ENCODE results near the gene ZNF275.
"Not testable (repeated sequence)": the region's sequence is repeated elsewhere in the genome, so short reads cannot be mapped to it uniquely, and the experiment has no call there.

ZNF275 gene

DNA sequence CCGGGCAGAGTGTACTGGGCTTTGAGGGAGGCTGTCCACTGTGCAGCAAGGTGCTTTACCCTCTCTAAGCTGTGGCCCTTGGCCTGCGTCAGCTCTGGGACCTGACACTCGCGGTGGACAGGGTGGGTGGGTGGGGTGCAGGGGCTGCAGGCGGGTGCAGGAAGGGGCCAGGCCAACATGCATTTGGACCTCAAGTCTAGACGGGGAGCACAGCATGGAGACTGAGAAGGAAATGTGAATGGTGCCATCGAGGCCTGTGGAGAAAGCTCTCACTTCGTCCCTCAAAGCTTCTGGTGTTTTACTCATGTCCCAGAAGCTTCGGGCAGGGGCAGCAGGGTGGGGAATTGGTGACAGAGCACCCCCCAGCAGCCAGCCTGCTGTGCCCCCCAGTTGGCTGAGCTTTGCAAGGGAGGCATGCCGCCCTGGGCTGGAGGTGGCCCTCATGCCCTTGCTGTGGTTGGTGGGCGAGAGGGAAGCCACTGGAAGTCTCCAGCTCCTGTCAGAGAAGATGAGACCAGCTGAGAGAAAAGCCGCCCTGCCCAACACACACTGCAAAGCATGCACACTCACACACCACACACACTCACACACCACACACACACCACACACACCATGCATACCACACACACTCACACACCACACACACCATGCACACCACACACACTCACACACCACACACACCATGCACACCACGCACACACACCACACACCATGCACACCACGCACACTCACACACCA, 54.9 kb downstream of the ZNF275 start:
- no peak for DNase-seq

DNA sequence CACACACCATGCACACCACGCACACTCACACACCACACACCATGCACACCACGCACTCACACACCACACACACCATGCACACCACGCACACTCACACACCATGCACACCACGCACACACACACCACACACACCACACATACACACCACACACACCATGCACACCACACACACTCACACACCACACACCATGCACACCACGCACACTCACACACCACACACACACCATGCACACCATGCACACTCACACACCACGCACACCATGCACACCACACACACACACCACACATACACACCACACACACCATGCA, 55.5 kb downstream of the ZNF275 start:
- DNase-seq: not testable (repeated sequence)

- no peak for DNase-seq
Observed at GRCh38 chrX:153392642-153393321, 58.8 kb downstream of the ZNF275 start.

GRCh38 chrX:153394612-153395011, 60.7 kb downstream of the ZNF275 start:
- DNase-seq: no peak

- no peak for DNase-seq
Observed at GRCh38 chrX:153395613-153396319, 61.8 kb downstream of the ZNF275 start.

DNA sequence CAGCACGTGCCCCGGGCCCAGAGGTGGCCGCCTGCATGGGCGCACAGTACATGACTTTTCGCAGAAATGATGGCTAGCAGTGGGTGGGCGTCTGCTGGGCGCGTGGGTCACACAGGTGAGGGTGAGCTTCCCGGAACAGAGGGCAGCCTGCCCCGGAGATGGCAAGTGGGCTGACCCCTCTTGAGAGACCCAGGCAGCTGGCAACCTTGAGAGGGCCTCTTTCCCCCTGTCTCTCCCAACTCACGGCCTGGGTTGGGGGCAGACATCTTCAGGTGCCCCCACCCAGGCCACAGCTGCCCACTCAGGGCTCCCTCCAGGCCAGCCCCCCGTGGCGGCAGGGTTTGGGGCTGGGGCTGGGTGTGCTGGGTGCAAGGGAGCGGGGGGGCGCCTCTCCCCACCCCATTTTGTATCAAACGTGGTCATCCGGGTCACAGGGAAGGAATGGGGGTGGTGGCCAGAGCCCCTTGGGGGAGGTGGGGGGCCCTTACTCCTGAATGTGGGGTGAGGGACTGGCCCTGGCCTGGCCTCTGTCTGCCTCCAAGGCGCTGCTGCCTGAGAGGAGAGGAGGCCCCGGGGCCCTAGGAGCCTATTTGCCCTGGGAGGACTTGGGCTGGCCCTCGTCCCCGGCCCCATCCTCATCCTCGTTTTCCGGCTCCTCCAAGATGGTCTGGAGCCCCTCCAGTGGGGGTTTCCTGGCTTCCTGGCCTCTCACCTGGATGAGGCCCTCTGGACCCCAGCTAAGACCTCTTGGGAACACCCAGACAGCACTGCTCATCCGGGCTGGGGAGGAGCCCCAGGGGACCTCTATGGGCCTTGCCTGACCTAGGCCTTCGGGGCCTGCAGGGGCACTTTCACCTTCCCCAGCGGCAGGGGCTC, 62.6 kb downstream of the ZNF275 start:
- no peak for DNase-seq

GRCh38 chrX:153397256-153397960, 63.5 kb downstream of the ZNF275 start:
- DNase-seq: no peak

DNA sequence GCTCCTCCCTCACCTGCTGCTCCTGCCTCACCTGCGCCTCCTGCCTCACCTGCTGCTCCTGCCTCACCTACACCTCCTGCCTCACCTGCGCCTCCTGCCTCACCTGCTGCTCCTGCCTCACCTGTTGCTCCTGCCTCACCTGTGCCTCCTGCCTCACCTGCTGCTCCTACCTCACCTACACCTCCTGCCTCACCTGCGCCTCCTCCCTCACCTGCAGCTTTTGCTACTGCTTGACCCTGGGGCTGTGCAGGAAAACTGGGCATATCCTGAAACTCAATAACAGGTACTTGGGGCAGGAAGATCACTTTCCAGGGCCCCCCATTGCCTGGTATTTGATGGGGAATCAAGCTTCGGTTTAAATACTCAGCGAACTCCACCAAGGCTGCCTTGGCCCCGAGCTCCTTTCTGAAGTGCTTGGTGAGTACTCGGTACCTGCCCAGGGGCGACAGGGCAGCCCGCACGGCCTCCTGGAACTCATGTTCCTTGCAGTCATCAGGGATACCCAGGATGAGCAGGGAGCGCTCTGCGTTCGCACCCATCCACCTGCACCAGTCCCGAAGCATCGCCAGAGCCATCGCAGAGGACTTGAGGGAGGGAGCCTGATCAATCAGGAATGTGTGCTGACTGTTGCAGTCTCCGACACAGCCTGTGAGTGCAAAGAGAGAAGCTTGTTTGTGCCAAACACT, 64.5 kb downstream of the ZNF275 start:
- DNase-seq: no peak

DNA sequence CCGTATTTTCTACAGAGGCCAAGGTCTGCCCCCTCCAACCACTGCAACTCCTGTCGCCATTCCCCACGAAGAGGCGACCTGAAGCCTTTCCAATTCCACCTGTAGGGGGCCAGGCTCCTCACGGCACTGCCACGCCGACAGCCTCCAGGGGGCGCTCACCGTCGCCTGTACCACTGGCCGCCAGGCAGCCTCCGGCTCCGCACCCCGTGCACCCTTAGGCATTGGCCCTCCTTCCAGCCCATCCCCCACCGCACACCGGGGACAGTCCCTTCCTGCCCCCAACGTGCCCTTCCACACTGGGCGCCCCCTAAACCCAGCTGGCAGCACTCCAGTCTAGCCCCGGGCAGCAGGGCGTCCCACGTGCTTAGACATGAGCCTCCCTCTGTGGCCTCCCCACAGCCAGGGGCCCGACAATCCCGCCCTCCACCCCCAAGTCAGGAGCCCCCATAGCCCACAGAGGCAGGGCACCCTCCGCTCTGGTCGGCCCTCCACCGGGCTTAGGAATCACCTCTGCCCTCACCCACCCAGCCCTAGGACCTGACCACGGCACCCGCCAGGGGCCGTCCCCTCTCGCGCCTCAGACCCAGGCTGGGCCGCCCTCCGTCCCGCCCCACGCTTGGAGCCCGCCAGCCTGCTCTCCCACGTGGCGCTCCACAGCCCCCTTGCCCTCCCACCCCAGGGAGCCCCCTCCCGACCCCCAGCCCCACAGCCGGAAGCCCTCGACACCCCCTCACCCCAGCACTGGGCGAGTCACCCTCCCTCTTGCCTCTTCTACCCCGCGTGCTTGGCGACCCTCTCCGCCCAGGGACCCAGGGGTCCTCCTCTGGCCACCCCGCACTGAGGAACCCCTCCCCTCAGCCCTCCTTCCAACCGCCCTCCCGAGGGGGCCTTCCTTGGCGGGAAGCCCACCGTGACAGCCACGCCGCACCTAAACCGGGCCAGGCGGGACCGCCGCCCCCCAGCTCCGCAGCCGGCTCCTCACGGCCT, 66.5 kb downstream of the ZNF275 start:
- DNase-seq: peak; percentile 78

DNA sequence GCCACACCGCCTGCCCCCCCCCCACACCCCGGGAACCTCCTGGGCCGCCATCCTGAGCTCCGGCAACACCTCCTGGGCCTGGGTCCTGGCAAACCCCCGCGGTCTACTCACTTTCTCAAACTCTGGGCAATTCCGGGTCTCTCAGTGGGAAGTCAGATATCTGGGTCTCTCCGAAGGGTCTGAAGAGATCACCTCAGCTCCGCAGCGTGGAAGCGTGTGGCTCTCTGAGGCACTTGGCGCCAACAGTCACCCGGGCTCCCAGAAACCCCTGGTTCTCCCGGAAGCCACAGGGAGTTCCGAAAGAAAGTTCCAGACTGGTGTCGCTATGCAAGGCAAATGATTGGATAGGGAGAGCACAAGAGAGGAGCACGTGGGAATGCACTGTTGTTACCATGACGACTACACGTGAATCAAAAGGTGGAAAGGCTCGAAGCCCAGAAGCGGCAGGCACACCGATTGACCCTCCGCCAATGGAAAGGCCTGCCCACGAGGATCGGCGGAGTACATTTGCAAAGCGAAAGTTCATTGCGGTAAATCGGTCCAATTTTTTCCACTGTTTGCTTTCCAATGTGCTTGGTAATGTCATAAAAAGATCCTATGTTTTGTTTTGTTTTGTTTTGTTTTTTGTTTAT, 67.3 kb downstream of the ZNF275 start, which contains the start of gene PNMA6E:
Gene PNMA6E, minus strand, starts transcription at position 218 of the 632 bp plus-strand sequence. CDS start 2,501 bp downstream, outside the sequence.
- DNase-seq: no peak

All from OCI-M1 (cell line).